Adrenal gland (tissue), 12 donors: ENCODE results near the gene ATP2B3. TPM values are rescaled to one million over a fixed set of nuclear protein-coding genes. Genes with fewer than 3 reads are reported as not detected.

Experiments used
- DNase-seq, 7 donors: peaks; one replicate each; pipeline ENCODE4 v3.0.0-alpha.2; 2019 to 2020
- H3K27ac ChIP-seq, 5 donors: fragments of 200-600 bp; sonication (generic) in 4 of 5; 1 replicate in 3 of 5; 2 replicates in 2 of 5; pipeline versions ENCODE4 v1.5.1 to v1.8.0; 2016 to 2020; ENCODE audit warnings: mild to moderate bottlenecking in 1 of 5
- H3K27me3 ChIP-seq: fragments of 200-600 bp; 2 replicates; pipeline ENCODE4 v1.8.0; 2021
- H3K36me3 ChIP-seq, 2 donors: fragments of 200-600 bp; replicated peaks in 1 of 2; 1 replicate in 1 of 2; 2 replicates in 1 of 2; pipeline versions ENCODE4 v1.5.1 to v1.8.0; 2018 to 2022
- H3K4me1 ChIP-seq, 2 donors: fragments of 200-600 bp; replicated peaks in 1 of 2; 1 replicate in 1 of 2; 2 replicates in 1 of 2; pipeline versions ENCODE4 v1.5.1 to v1.8.0; 2018 to 2021
- H3K4me3 ChIP-seq, 4 donors: fragments of 200-600 bp; sonication (generic) in 3 of 4; one replicate each; pipeline ENCODE4 v1.5.1; 2016 to 2018
- H3K9me3 ChIP-seq, 3 donors: fragments of 200-600 bp; sonication (generic) in 1 of 3; replicated peaks in 1 of 3; 1 replicate in 2 of 3; 2 replicates in 1 of 3; pipeline versions ENCODE4 v1.5.1 to v1.8.0; 2016 to 2021
- CTCF ChIP-seq, 6 experiments: fragments of 450-650 bp in 4 of 6; fragments of 200-600 bp in 2 of 6; sonication (generic) in 1 of 6; IDR thresholded peaks; 1 replicate in 5 of 6; 2 replicates in 1 of 6; pipeline versions ENCODE4 v1.5.1 to v1.8.0; 2016 to 2021; ENCODE audit warnings: antibody characterized with exemption in 6 of 6, mild to moderate bottlenecking in 2 of 6, moderate library complexity in 1 of 6
- POLR2A ChIP-seq, 2 donors: fragments of 450-650 bp; IDR thresholded peaks; one replicate each; pipeline ENCODE4 v1.6.1; 2017; ENCODE audit warnings: antibody characterized with exemption in 2 of 2, mild to moderate bottlenecking in 2 of 2, moderate library complexity in 1 of 2
- WGBS, 4 donors: extraction: QIAGEN DNeasy Blood & Tissue Kit in 2 of 4; methylation state at CpG; one replicate each; pipeline versions ENCODE4 v1.1.5 to v1.1.7; 2013 to 2017; 5-methylcytosine and 5-hydroxymethylcytosine counted together
- intact Hi-C, 2 donors: fragments of 100-400 bp; cut with DNase I; formaldehyde crosslinking; loops; one replicate each; pipeline versions ENCODE4 v1.14.1 to v1.15.0; 2022 to 2023
- polyA plus RNA-seq, 3 donors: library from polyadenylated mRNA; stranded (reverse); fragments of 200-250 nt in 2 of 3; fragments of 350-450 nt in 1 of 3; fragmentation: Illumina TruSeq in 1 of 3; extraction: RNeasy Lipid Tissue Mini Kit (QIAGEN cat#74804) in 1 of 3; gene quantifications; one replicate each; pipeline ENCODE4 v1.2.3, GENCODE V29; 2013 to 2014
- total RNA-seq, 9 donors: library from RNA; depleted of rRNA in 4 of 9; stranded (reverse); fragments of >200 nt in 4 of 9; fragments of 120-200 nt in 1 of 9; fragmentation: NEBNext Ultra II Directional in 1 of 9; extraction: Animal tissue kit (Norgen Biotek cat#: 25700) in 1 of 9; gene quantifications; one replicate each; pipeline versions ENCODE4 v1.1.0 to v1.2.4, GENCODE V29; 2013 to 2023
- donor health status: healthy with polysubstance abuse.
- donor health status: Bipolar disorder and iron deficiency.
- donor health status: DM: yes; HTN: yes; CAD: no.
- donor health status: DM: no; HTN: no; CAD: no.
- donor health status: DM: no; HTN: no; CAD: no.
- donor health status: DM: yes; HTN: yes; CAD: no.

ATP2B3 gene
- total and polyA plus RNA-seq, 12 donors = 1.1 to 46.4 (median 15.4) TPM

DNA sequence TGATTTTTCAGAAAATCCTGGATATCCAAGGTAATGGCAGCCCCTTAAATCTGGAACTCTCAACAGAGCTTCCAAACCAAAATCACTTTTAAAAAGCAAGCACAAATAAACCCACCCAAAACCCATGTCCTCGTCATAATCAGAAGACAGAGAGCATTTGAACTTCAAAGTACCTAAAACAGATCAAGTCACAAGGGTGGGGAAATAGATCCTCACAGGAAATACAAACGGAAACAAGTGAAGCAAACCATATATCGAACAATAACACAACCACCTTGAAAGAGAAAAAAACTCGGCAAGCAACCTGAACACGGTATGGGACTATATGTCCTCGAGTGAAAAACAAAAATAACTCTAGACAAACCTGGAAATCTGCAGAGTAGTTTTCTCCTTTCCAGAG lies 97.4 kb downstream of the ATP2B3 start:
- H3K4me3 ChIP-seq = no peak overlapping the region
- no peak for DNase-seq
- H3K9me3 ChIP-seq = no peaks in the 10 kb centered on the region
- 72 to 76% (median 73%) methylated on average over 6 of the region's 6 CpGs for WGBS, 4 donors
- TF ChIP-seq CTCF (IDR thresholded peaks at IDR 0.05) (no peak), POLR2A (IDR thresholded peaks at IDR 0.05) (no peak)
- H3K4me1 ChIP-seq = no peaks in the 10 kb centered on the region
- no peak overlapping the region for H3K27ac ChIP-seq
- no peaks in the 10 kb centered on the region for H3K36me3 ChIP-seq
- intact Hi-C loops = loop anchor here in 1 of 2 donors (5.0 kb wide), 1 partner anchor 32 kb away; the partner anchor contains the start of gene DUSP9
- peaks cover 20% of the 10 kb centered on the region for H3K27me3 ChIP-seq

DNA sequence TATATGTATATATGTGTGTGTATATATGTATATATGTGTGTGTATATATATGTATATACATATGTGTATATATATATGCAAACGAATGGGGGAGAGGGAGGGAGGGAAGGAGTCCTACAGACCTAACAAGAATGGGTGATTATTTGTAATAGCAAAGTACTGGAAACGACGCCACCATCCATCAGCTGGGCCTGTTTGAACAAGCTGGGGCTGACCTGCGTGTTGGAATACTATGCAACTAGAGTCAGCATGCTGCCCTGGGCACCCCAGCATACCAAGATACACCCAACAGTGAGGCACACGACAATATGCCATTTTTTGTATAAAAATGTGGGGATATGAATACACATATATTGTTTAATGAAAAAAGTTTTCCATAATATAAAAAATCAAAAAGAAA lies 103.1 kb downstream of the ATP2B3 start:
- Histone ChIP-seq H3K4me3 (no peak overlapping the region), H3K4me1 (no peaks in the 10 kb centered on the region), H3K9me3 (no peaks in the 10 kb centered on the region), H3K27ac (no peak overlapping the region), H3K36me3 (no peaks in the 10 kb centered on the region), H3K27me3 (peaks cover 15% of the 10 kb centered on the region)
- intact Hi-C loops = no loop called here
- no peak for TF ChIP-seq CTCF (IDR thresholded peaks at IDR 0.05)
- TF ChIP-seq POLR2A (IDR thresholded peaks at IDR 0.05) = no peak
- DNase-seq = no peak
- 69 to 83% (median 77%) methylated on average over 5 of the region's 5 CpGs for WGBS, 4 donors

GRCh38 chrX:153621949-153622598 lies 104.6 kb downstream of the ATP2B3 start:
- no peak for DNase-seq

More at GRCh38 chrX:153621949-153622598, 104.6 kb downstream of the ATP2B3 start:
- Histone ChIP-seq H3K27ac (no peak overlapping the region), H3K27me3 (peaks cover 11% of the 10 kb centered on the region), H3K4me3 (no peak overlapping the region), H3K9me3 (no peaks in the 10 kb centered on the region), H3K4me1 (no peaks in the 10 kb centered on the region), H3K36me3 (no peaks in the 10 kb centered on the region)
- no peak for TF ChIP-seq POLR2A (IDR thresholded peaks at IDR 0.05)
- TF ChIP-seq CTCF (IDR thresholded peaks at IDR 0.05) = no peak
- WGBS, 4 donors = 76 to 89% (median 84%) methylated on average over 26 to 27 of the region's 27 CpGs
- intact Hi-C loops = no loop called here
